ENCODE measurements around the gene CLMN.

CLMN gene

GRCh38 chr14:95302667-95303506, 16.8 kb downstream of the CLMN start:
- no peak for DNase-seq (ENCODE audit: low read depth in 2 of 2)

- DNase-seq (ENCODE audit: low read depth in 2 of 2) = no peak
Observed at GRCh38 chr14:95301527-95302187, 18.1 kb downstream of the CLMN start.

- no peak for DNase-seq (ENCODE audit: low read depth in 2 of 2)
Observed at GRCh38 chr14:95300697-95301526, 18.8 kb downstream of the CLMN start.

- no peak for DNase-seq (ENCODE audit: low read depth in 2 of 2)
Observed at GRCh38 chr14:95300002-95300696, 19.6 kb downstream of the CLMN start.

- no peak for DNase-seq (ENCODE audit: low read depth in 2 of 2)
Observed at GRCh38 chr14:95299271-95299670, 20.4 kb downstream of the CLMN start.

GRCh38 chr14:95297832-95298231, 21.9 kb downstream of the CLMN start:
- no peak for DNase-seq (ENCODE audit: low read depth in 2 of 2)

GRCh38 chr14:95296966-95297365, 22.7 kb downstream of the CLMN start:
- no peak for DNase-seq (ENCODE audit: low read depth in 2 of 2)

- no peak for DNase-seq (ENCODE audit: low read depth in 2 of 2)
Observed at GRCh38 chr14:95295600-95296376, 23.9 kb downstream of the CLMN start.

- no peak for DNase-seq (ENCODE audit: low read depth in 2 of 2)
Observed at GRCh38 chr14:95294834-95295599, 24.7 kb downstream of the CLMN start.

- no peak for DNase-seq (ENCODE audit: low read depth in 2 of 2)
Observed at GRCh38 chr14:95294320-95294719, 25.4 kb downstream of the CLMN start.

- DNase-seq (ENCODE audit: low read depth in 2 of 2) = no peak
Observed at GRCh38 chr14:95293449-95293848, 26.3 kb downstream of the CLMN start.

- no peak for DNase-seq (ENCODE audit: low read depth in 2 of 2)
Observed at GRCh38 chr14:95292660-95293425, 26.9 kb downstream of the CLMN start.

- DNase-seq (ENCODE audit: low read depth in 2 of 2) = peak in 1 of 2 experiments; percentile 8
Observed at GRCh38 chr14:95291859-95292542, 27.7 kb downstream of the CLMN start.

GRCh38 chr14:95290871-95291431, 28.8 kb downstream of the CLMN start:
- DNase-seq (ENCODE audit: low read depth in 2 of 2) = no peak

GRCh38 chr14:95290021-95290420, 29.7 kb downstream of the CLMN start:
- DNase-seq (ENCODE audit: low read depth in 2 of 2) = no peak

- no peak for DNase-seq (ENCODE audit: low read depth in 2 of 2)
Observed at GRCh38 chr14:95289323-95290010, 30.2 kb downstream of the CLMN start.

- no peak for DNase-seq (ENCODE audit: low read depth in 2 of 2)
Observed at GRCh38 chr14:95288672-95289322, 30.9 kb downstream of the CLMN start.

All from stimulated activated CD4-positive, alpha-beta T cell treated with anti-CD3 and anti-CD28 coated beads, Interleukin-12 subunit alpha, Interleukin-12 subunit beta, amount 100 ng/mL, for 24 hours (primary cell).